Neural crest cell (in vitro differentiated cells): Measurements from ENCODE around the gene RGS1. TPM values are rescaled to one million over a fixed set of nuclear protein-coding genes. Genes with fewer than 3 reads are reported as not detected.

Experiments used
- DNase-seq: peaks from one replicate; pipeline ENCODE4 v3.0.0; 2021; ENCODE audit warnings: low read depth, mixed read lengths, low spot score
- H3K27ac Mint-ChIP-seq: one replicate; pipeline ENCODE4 v1.8.0; 2021; ENCODE audit warnings: mild to moderate bottlenecking, mixed read lengths; ENCODE audit not compliant: unreplicated experiment
- H3K27me3 Mint-ChIP-seq: 2 replicates; pipeline ENCODE4 v1.8.0; 2021; ENCODE audit warnings: low read depth, mild to moderate bottlenecking, mixed read lengths
- H3K36me3 Mint-ChIP-seq: 2 replicates; pipeline ENCODE4 v1.8.0; 2021; ENCODE audit warnings: low read depth, mild to moderate bottlenecking, mixed read lengths
- H3K4me1 Mint-ChIP-seq: 2 replicates; pipeline ENCODE4 v1.8.0; 2021; ENCODE audit warnings: mixed read lengths
- H3K4me3 Mint-ChIP-seq: one replicate; pipeline ENCODE4 v1.8.0; 2021; ENCODE audit warnings: mild to moderate bottlenecking, mixed read lengths
- H3K9me3 Mint-ChIP-seq: 2 replicates; pipeline ENCODE4 v1.8.0; 2021; ENCODE audit warnings: mixed read lengths
- CTCF ChIP-seq: fragments of 200-600 bp; sonication (generic); conservative IDR thresholded peaks from 2 replicates; pipeline ENCODE4 v1.5.0; 2021; ENCODE audit warnings: antibody characterized with exemption, mild to moderate bottlenecking
- total RNA-seq: library from RNA; stranded (reverse); gene quantifications from 2 replicates; pipeline ENCODE4 v1.2.1, GENCODE V29; 2021

RGS1 gene
- total RNA-seq, 1 donor from 2014 or later = not detected

GRCh38 chr1:192603218-192603787 lies 27.7 kb downstream of the RGS1 start:
- H3K9me3 Mint-ChIP-seq = no peaks in the 10 kb centered on the region
- no peaks in the 10 kb centered on the region for H3K4me1 Mint-ChIP-seq
- TF ChIP-seq CTCF = no peak

GRCh38 chr1:192604979-192605620 lies 29.5 kb downstream of the RGS1 start:
- no peak for DNase-seq
- H3K4me1 Mint-ChIP-seq = no peaks in the 10 kb centered on the region
- no peak for TF ChIP-seq CTCF
- H3K36me3 Mint-ChIP-seq = no peaks in the 10 kb centered on the region
- H3K4me3 Mint-ChIP-seq = no peak overlapping the region
- H3K27me3 Mint-ChIP-seq = no peaks in the 10 kb centered on the region
- no peak overlapping the region for H3K27ac Mint-ChIP-seq
- no peaks in the 10 kb centered on the region for H3K9me3 Mint-ChIP-seq

More at GRCh38 chr1:192603218-192603787, 27.7 kb downstream of the RGS1 start:
- Mint-ChIP-seq H3K27me3 (no peaks in the 10 kb centered on the region), H3K36me3 (no peaks in the 10 kb centered on the region), H3K4me3 (no peak overlapping the region), H3K27ac (no peak overlapping the region)
- DNase-seq = no peak

GRCh38 chr1:192608671-192609070 lies 33.1 kb downstream of the RGS1 start:
- TF ChIP-seq CTCF = no peak
- DNase-seq = no peak
- Mint-ChIP-seq H3K9me3 (no peaks in the 10 kb centered on the region), H3K27me3 (no peaks in the 10 kb centered on the region), H3K36me3 (no peaks in the 10 kb centered on the region), H3K4me3 (no peak overlapping the region), H3K27ac (no peak overlapping the region), H3K4me1 (no peaks in the 10 kb centered on the region)

- Mint-ChIP-seq H3K36me3 (no peaks in the 10 kb centered on the region), H3K9me3 (no peaks in the 10 kb centered on the region), H3K4me3 (no peak overlapping the region), H3K4me1 (no peaks in the 10 kb centered on the region), H3K27me3 (no peaks in the 10 kb centered on the region), H3K27ac (no peak overlapping the region)
- no peak for DNase-seq
- no peak for TF ChIP-seq CTCF
Observed at GRCh38 chr1:192609110-192610079, 33.8 kb downstream of the RGS1 start.

- H3K36me3 Mint-ChIP-seq = no peaks in the 10 kb centered on the region
- H3K27ac Mint-ChIP-seq = no peak overlapping the region
- H3K27me3 Mint-ChIP-seq = no peaks in the 10 kb centered on the region
Observed at GRCh38 chr1:192610112-192610889, 34.7 kb downstream of the RGS1 start.

More at GRCh38 chr1:192610112-192610889, 34.7 kb downstream of the RGS1 start:
- H3K4me1 Mint-ChIP-seq = no peaks in the 10 kb centered on the region
- DNase-seq = no peak
- peak; percentile 76 for TF ChIP-seq CTCF
- H3K4me3 Mint-ChIP-seq = no peak overlapping the region
- no peaks in the 10 kb centered on the region for H3K9me3 Mint-ChIP-seq
